Pulmonary artery endothelial cell (primary cell): Measurements from ENCODE around the gene MGAT2. TPM values are rescaled to one million over a fixed set of nuclear protein-coding genes. Genes with fewer than 3 reads are reported as not detected.
"Not testable (repeated sequence)": the region's sequence is repeated elsewhere in the genome, so short reads cannot be mapped to it uniquely, and the experiment has no call there.

ENCODE experiments used
- DNase-seq: peaks from one replicate; pipeline ENCODE4 v3.0.0-alpha.2; 2011; ENCODE audit warnings: low read depth, low spot score
- total RNA-seq: library from RNA; depleted of rRNA; stranded (reverse); fragments of >200 nt; gene quantifications from 2 replicates; pipeline ENCODE4 v1.2.3, GENCODE V29; 2014

MGAT2 gene
- total RNA-seq, result 105 and 127 TPM in 2 replicates

DNA sequence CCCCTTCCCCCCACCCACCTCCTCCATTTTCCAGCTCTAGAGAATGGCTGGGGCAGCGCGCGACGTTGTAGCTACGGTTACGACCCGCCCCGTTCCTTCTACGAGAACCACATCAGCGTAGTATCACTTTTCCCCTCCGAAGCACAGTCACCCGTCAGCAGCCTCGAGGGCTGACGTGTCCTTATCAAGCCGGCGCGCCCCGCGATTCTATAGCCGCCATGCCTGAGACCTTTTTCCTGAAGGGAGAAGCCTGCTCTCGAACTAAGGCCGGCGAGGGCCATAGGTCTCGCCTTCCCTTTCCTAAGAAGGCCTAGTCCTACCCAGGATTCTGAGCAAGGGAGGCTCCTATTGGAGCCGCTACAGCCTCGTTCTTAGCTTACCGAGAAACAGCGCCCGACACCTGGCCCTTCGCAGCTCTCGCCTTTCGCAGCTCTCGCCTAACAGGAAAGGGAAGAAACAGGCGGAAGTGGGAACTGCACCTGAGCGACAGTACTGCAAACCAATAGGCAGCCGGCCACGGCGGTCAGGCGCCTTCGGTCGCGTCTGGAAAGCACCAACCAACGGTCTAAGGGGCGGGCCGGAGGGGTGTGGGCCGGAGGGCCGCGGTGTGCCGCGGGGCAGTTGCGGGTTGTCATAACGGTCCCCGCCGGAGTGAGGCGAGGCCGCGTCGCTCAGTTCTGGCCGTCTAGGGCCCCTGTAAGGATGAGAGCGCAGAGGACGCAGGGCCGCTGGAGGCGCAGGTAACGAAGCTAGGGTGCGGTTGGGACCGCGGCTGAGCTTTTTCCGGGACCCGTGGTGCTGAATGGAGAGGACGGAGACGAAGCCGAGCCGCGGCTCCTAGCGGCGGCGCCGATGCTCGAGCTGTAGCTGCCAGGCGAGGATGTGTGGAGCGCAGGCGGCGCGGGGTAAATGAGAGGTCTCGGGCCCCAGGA lies at the start of gene MGAT2, which contains the start of gene RPL36AL:
Gene MGAT2, plus strand, starts transcription at position 618 of the 932 bp plus-strand sequence. CDS start 470 bp downstream, outside the sequence.
Gene RPL36AL, minus strand, starts transcription at position 445 of the 932 bp plus-strand sequence. CDS start 1,522 bp downstream, outside the sequence.
- peak; percentile 95 for DNase-seq

DNA sequence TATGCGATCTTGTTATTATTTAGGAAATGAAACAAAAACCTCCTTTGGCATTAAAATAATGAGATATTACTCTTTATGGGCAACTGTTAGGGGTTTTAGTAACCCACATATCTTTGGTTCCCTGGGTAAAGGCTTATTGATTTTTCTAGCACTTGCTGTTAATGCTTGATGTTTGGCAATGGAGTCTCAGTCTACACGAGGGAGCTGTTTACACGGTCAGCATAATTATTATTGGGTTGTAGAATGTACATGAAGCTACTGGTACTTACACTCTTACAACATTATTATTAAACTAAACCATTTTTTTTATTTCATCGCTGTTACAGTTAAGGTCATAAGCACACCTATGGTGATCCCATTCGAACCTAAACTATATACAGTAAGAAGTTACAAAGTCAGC lies 46.6 kb upstream of the MGAT2 start:
- DNase-seq, result no peak

DNA sequence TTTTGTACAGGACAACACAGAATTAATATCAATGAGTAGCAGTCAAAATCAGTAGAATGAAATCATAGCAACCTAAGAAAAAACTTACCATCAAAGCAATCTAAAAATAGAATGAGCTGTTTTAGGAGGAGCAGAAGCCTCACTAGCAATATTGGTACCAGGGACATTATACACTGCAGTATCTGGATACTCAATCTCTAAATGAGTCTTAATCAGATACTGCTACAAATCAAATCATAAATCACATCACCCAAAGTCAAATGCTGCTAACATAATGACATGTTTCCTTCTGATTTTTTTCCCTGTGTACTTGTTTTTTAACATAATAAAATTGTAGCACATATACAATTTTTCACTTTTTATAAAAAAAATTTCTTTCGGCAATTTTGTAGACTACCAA lies 42.5 kb upstream of the MGAT2 start:
- DNase-seq, result no peak

DNA sequence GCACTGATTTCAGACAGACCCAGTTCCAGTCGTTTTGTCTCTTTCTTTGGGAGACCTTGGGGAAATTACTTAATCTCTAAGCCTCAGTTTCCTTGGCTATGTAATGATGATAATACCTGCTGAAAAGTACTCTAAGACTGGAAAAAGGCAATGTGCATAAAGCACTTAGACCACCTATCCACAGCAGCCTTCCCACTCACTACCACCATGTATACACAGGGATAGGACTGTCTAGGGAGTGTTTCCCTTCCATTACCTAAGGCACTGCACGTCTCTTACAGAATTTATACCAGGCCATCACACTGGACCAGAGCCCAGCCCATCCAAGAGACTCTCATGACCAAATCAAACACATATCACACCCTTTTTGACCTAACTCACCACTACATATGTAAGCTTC lies 40.8 kb upstream of the MGAT2 start:
- DNase-seq, result no peak

DNA sequence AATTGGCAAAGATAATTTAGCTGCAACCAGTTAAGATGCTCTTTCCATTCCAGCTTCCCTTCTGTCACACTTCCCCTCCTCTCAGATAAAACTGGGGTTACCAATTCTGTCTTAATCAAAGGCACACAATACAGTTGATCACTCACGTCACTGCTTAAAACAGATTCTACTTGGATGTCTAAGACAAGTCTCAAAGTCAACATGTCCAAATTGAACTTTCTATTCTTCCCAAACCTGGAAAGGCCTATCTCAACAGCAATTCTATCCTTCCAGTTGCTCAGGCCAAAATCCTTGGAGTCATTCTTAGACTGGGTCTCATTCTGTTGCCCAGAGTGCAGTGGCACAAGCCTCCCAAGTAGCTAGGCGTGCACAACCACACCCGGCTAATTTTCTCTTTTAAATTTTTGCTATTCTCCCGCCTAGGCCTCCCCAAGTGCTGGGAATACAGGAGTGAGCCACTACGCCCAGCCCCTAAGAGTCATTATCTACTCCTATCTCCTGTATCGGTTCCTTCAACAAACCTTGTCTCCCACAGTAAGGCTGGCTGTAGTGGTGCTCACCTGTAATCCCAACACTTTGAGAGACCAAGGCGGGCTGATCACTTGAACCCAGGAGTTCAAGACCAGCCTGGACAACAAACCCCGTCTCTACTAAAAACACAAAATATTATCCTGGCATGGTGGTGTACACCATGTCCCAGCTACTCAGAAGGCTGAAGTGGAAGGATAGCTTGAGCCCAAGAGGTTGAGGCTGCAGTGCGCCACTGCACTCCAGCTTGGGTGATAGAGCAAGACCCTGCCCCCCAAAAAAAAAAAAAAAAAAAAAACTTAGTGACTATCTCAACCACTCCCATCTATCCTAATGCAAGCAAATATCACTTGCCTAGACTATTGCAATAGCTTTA lies 39.1 kb upstream of the MGAT2 start:
- no peak for DNase-seq

DNA sequence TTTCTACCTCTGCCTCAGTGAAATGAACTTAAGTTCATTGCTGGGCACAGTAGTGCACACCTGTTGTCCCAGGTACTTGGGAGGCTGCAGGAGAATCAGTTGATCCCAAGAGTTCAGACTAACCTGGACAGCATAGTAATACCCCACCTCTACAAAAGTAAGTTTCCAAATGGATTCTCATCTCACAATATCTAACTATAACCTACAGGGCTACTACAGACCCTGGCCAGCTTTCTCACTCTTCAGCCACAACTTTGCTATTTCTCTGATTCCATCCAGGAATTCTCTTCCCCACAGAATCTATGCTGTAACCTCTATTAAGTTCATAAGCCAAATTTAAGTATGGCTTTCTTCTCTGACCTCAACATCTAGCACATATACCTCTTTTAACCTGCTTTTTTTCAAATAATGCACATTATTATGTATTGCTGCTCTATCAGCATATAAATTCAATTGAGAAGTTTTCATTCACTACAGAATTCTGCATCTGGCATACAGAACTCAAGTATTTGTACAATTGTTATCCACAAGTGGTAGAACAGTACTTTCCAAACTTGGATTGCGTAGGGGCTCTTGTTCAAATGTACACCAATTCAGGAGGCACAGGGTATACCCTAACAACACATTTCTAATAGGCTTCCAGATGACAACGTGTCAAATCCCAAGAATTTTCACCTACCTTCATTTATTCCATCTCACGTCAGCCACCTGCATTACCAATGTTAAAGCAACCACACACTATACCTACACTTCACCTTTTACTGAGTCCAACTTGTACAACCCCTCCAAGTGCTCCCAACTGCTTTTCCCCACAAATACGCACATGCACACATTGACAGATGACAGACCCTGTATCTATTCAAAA lies 38.3 kb upstream of the MGAT2 start:
- DNase-seq, result no peak

DNA sequence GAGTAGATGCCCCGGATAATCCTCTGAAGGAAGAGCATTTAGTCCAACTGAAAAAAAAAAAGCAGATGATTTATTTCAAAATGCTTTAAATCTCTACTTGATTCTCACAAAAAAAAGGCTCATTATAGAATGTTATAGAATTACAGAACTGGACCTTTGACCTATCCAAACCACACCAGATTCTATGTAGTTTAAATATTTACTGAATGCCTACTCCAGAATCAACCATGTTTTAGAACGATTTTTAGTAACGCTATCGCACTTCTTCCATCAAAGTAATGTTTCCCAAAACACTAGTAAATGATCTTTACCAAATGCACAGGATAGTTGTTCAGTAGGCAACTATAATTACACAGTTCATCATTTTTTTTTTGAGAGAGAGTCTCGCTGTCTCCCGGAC lies 37.0 kb upstream of the MGAT2 start:
- no peak for DNase-seq

DNA sequence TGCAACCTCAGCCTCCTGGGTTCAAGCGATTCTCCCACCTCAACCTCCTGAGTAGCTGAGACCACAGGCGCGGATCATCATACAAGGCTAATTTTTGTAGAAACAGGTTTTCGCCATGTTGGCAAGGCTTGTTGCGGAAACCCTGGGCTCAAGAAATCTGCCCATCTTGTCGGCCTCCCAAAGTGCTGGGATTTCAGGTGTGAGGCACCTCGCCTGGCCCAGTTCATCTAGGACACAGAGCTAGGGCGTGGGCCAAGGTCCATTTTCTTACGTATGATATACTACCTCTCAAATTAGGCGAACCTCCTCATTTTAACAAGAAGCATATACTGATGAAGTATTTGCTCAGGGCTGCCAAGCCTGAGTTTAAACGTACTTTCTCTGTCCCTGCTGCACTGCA lies 36.5 kb upstream of the MGAT2 start:
- no peak for DNase-seq

DNA sequence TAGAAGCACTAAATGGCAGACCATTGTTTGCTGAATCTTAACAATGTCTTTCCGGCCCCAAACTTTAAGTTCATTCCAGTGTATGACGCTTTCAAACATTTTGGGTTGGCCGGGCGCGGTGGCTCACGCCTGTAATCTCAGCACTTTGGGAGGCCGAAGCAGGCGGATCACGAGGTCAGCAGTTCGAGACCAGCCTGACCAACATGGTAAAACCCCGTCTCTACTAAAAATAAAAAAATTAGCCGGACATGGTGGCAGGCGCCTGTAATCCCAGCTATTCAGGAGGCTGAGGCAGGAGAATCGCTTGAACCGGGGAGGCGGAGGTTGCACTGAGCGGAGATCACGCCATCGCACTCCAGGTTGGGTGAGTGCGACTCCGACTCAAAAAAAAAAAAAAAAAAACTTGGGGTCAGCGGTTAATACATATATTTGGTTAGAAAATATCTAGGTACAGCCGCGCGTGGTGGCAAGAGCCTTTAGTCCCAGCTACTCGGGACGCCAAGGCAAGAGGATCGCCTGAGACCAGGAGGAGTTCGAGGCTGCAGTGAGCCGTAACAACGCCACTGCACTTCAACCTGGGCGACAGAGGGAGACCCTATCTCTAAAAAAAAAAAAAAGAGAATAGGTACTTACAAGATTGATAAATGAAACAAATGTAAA lies 35.5 kb upstream of the MGAT2 start:
- DNase-seq, result not testable (repeated sequence)

DNA sequence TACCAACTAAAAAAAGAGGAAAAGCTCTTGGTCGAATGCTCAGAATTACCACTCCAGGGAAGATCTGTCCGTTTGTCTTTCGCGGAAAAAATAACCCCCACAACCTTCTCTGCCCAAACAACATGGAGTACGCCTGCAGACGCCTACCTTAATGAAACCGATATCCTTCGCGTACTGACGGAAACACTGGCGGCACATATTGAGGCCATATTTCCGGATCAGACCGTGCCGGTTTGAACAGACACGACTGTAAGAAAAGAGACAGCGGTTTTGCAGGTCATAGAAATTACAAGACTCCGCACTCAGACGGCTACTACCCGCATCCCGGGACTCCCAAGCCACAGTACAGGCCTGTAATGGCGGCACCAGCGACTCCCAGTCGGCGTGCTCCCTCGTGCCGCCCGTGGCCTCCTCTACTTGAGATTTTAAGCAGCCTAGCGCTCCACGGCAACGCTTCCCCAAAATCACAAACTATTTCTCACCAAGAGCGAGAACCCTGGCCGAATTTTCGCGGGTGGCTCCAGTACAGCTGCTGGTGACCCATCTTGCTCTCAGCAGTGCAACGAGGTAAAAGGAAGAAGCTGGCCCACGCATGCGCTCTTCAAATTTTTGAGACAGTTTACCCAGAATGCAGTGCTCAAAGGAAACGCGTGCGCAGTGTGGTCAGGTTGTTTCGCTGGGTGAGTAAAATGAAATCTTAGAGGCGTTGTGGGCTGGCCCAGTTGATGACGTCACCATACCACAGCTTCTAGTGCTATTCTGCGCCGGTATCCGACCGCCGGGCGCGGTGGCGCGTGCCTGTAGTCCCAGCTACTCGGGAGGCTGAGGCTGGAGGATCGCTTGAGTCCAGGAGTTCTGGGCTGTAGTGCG lies 34.6 kb upstream of the MGAT2 start, which contains the start of gene RPS29:
Gene RPS29, minus strand, starts transcription at position 578 of the 870 bp plus-strand sequence. Its CDS starts 34 bp downstream, at position 544.
- peak; percentile 94 for DNase-seq

DNA sequence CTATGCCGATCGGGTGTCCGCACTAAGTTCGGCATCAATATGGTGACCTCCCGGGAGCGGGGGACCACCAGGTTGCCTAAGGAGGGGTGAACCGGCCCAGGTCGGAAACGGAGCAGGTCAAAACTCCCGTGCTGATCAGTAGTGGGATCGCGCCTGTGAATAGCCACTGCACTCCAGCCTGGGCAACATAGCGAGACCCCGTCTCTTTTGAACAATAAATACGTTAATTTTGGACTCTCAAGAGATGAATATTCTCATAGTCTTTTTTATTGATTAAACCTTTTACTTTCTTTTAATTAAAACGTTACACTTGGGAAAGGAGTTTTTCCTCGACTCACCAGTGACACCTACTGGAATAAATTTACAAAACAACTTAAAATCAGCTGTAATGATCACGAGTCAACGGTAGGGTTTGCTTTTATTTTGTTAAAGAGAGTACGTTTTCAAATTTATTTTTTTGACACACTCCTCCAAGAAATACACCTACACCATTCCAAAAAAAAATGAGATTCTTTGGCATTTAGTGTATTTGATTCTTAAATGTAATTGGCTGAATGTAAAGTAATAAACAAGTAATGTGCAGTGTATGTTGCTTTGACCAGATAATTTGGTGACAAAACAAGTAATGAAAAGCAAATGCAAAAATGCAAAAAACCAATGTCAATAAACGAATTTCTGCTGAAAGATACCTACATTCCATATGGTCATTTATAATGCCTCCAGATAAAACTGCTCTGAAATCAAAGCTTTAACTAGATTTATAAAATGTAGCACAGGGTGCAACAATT lies 33.7 kb upstream of the MGAT2 start:
- no peak for DNase-seq

DNA sequence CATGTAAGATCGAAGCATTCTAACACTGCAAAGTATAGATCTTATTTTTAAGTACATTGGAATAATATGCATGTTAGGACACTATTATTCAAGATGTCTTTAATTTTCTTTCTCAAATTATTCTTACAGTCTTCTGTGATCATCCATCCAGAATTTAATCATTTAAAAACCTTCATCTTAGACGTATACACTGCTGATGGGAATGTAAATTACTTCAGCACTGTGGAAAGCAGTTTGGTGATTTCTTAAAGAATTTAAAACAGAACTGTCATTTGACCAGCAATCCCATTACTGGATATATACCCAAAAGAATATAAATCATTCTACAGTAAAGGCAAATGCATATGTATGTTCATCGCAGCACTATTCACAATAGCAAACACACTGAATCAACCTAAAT lies 31.2 kb upstream of the MGAT2 start:
- DNase-seq, result no peak

DNA sequence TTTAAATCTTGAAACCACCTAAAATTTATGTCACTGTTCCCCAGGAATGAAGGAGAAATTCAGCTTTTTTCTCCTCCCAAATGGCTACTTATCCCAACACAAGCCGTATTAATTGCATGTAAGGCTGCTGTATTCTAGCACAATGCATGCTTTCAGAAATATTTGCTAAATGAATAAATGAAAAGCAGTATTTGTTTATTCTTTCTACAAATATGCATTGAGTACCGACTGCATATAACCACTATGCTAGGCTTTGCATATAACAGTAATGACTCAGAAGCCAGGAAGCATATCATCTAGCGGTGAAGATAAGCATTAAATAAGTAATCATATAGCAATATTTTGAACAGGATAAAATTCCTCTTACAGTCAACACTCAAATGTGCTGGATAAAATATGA lies 27.6 kb upstream of the MGAT2 start:
- no peak for DNase-seq

DNA sequence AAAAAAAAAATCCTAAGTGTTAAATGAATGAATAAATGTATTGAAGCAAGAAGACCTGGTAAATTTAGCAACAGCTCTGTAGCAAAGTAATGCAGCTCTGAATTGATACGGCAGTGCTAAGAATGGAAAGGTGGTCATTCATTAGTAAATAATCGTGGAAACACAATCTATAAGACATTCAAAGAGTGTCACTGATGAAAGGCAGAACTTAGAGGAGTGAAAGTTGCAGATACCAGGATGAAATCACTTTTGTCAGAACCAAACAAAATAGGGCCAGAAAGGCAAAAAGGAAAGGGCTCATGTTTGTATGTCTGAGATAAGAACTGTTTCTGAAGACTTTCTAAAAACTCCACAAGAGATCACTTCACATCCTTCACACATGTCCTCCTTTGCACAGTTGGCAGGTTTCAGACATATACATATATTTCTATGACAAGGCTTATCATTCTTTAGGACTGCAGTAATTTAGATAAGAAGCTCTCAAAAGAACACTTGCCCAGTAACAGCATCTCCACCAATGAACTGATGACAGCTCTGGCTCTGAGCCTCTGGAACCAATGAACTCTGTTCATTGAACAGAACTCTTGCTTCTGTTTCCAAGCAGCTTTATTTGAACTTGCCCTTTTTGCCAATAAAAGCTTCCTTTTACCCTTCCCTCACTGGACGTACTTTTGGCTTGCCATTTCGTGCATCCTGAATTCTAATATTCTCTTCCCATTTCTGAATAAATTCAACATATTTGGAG lies 26.1 kb upstream of the MGAT2 start:
- peak; percentile 67 for DNase-seq

DNA sequence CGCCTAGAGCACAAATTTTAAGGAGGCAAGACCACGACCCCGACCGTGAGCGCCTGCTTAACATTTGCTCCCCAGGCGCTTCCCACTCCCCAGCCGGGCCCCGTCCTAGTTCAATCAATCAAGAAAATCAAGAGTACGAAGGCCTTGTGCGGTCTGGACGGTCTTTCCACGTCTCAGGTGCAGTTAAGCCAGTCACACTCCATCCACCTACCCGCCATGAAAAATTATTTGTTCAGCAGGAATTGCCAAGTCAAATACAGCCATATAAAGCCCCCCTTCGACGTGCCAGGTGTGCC lies 22.5 kb upstream of the MGAT2 start:
- DNase-seq, result no peak

DNA sequence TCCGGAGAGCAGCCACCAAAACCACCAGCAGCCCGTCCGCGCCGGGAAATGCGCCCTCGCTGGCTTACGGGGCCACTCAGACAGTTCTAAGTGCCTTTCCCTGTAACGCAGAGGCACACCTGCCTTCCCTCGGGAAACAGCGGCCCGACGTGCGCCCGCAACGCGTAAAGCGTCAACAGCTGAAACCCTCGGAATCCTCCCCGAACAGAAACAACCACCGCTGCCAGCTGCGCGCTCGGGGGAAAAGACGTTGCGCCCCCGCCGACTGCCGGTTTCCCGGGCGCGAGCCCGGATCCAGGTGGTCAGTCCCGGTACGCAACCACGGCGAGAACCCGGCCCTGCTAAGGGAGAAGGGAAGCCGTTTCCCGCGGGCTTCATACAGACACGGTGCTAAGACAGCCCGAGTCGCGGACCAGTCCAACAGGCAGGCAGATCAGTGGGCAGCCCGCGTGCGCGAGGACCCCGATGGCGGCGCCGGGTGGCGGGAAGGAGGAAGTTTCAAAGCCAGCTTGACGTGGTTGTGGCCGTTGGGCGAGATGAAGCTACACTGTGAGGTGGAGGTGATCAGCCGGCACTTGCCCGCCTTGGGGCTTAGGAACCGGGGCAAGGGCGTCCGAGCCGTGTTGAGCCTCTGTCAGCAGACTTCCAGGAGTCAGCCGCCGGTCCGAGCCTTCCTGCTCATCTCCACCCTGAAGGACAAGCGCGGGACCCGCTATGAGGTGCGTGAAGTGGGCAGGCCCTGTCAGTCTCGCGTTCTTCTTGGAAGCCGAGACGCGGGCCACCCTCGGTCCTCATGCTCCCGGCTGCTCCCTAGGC lies 21.9 kb upstream of the MGAT2 start, which contains the start of gene LRR1:
Gene LRR1, plus strand, starts transcription at position 456 of the 816 bp plus-strand sequence. Its CDS starts 81 bp downstream, at position 537.
- peak; percentile 55 for DNase-seq

DNA sequence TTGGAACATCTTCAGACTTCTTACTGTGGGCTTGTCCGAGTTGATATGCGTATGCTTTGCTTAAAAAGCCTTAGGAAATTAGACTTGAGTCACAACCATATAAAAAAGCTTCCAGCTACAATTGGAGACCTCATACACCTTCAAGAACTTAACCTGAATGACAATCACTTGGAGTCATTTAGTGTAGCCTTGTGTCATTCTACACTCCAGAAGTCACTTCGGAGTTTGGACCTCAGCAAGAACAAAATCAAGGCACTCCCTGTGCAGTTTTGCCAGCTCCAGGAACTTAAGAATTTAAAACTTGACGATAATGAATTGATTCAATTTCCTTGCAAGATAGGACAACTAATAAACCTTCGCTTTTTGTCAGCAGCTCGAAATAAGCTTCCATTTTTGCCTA lies 13.0 kb upstream of the MGAT2 start:
- no peak for DNase-seq
